GM04503 (cell line): Measurements from ENCODE around the gene LMO7.
"Not testable (repeated sequence)": the region's sequence is repeated elsewhere in the genome, so short reads cannot be mapped to it uniquely, and the experiment has no call there.

ENCODE experiments used
- DNase-seq: peaks from one replicate; pipeline ENCODE4 v3.0.0-alpha.2; 2012; ENCODE audit warnings: low read depth

LMO7 gene

GRCh38 chr13:75771818-75772217 is 135.7 kb downstream of the LMO7 start:
- DNase-seq: peak; percentile 45

- DNase-seq: no peak
Measured at GRCh38 chr13:75774176-75774575, 138.0 kb downstream of the LMO7 start.

GRCh38 chr13:75776550-75776949 is 140.4 kb downstream of the LMO7 start:
- DNase-seq: no peak

GRCh38 chr13:75779393-75779792 is 143.3 kb downstream of the LMO7 start:
- no peak for DNase-seq

- DNase-seq: not testable (repeated sequence)
Measured at GRCh38 chr13:75780103-75780502, 144.0 kb downstream of the LMO7 start.

GRCh38 chr13:75782985-75783384 is 146.9 kb downstream of the LMO7 start:
- DNase-seq: no peak

- DNase-seq: no peak
Measured at GRCh38 chr13:75784003-75784402, 147.9 kb downstream of the LMO7 start.

- no peak for DNase-seq
Measured at GRCh38 chr13:75785130-75785529, 149.0 kb downstream of the LMO7 start.

- DNase-seq: peak; percentile 35
Measured at GRCh38 chr13:75787249-75787928, 151.3 kb downstream of the LMO7 start.

GRCh38 chr13:75788481-75788981 is 152.4 kb downstream of the LMO7 start:
- peak; percentile 54 for DNase-seq

- no peak for DNase-seq
Measured at GRCh38 chr13:75789451-75790197, 153.5 kb downstream of the LMO7 start.

- no peak for DNase-seq
Measured at GRCh38 chr13:75790198-75790970, 154.3 kb downstream of the LMO7 start.

GRCh38 chr13:75792526-75793187 is 156.5 kb downstream of the LMO7 start:
- DNase-seq: no peak

- not testable (repeated sequence) for DNase-seq
Measured at GRCh38 chr13:75793188-75793567, 157.0 kb downstream of the LMO7 start.

- DNase-seq: no peak
Measured at GRCh38 chr13:75794663-75795062, 158.5 kb downstream of the LMO7 start.

- no peak for DNase-seq
Measured at GRCh38 chr13:75795274-75795673, 159.1 kb downstream of the LMO7 start.

- no peak for DNase-seq
Measured at GRCh38 chr13:75796825-75797224, 160.7 kb downstream of the LMO7 start.

GRCh38 chr13:75797239-75797638 is 161.1 kb downstream of the LMO7 start:
- DNase-seq: no peak

GRCh38 chr13:75797719-75798118 is 161.6 kb downstream of the LMO7 start:
- DNase-seq: no peak

- DNase-seq: peak; percentile 41
Measured at GRCh38 chr13:75798353-75799255, 162.5 kb downstream of the LMO7 start.

GRCh38 chr13:75800545-75800944 is 164.4 kb downstream of the LMO7 start:
- no peak for DNase-seq
